Measurements from ENCODE around the gene METTL26.
"Not testable (repeated sequence)": the region's sequence is repeated elsewhere in the genome, so short reads cannot be mapped to it uniquely, and the experiment has no call there.

METTL26 gene

DNA sequence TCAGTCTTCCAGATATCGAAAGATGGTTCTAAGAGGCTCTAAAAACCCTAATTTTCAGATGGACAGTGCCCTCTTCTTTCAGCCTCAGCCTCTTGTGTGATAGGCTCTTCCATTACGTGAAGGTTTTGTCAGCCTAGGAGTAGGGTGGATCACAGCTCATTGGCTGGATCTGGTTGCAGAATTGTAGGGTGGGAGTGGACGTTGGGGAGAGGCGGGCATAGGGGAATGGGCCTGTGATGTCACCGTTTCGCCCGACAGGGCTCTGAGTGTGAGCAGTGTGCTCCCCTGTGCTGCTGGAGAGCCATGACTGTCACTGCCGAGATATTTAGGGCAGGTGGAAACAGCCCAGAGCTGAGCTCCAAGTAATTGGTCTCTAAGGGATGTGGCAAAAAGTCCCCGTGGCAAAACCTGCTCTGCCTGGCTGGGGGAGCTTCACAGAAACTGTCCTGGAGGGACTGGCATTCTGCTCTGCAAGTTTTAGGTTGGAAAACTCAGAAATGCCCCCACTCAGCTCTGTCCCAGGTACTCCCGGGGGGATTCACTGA is 11.5 kb downstream of the METTL26 start:
- DNase-seq = no peak

DNA sequence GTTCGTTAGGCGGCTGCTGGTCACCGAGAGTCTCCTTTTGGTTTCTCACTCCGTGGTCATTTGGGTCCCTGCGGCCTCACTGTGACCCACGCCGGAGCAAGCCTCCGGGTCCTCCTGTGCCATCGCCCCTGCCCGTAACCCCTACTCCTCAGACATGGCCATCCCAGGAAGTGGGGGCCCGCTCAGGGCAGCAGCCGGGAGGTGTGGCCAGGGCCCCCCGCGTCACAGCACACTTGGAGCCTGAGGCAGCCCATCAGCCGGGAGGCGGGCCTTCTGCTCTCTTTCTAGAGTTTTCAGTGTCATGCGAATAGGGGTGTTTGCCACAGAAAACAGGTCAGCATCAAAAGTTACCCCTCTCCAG is 13.2 kb downstream of the METTL26 start:
- no peak for DNase-seq

DNA sequence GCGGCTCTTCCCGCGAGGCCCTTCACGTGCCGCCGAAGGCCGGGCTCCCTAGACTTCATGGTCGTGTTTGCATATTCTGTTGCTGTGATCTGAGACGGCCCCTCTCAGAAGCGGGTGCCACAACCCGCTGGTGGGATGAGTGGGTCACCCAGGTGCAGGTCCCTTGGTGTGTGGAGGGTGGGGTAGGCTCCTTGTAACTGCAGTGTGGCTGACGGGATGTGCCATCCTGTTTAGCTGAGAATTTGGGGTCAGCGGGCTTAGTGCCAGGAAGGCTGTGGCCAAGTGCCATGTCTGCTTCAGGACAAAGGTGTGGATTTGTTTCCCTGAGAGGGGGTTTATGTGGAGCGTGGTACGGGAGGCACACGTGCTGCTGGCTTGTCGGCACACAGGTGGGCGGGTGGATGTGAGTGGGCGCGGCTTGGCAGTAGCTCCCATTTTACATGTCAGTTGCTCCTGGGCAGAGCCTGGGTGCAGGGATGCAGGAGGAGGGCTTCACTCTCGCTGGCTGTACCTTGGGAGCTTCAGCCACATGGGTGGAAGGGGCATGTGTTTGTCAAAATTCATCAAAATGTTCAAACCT is 14.5 kb downstream of the METTL26 start:
- no peak for DNase-seq

- DNase-seq = no peak
Observed at GRCh38 chr16:620700-621525, 15.2 kb downstream of the METTL26 start.

GRCh38 chr16:619476-620100 is 16.5 kb downstream of the METTL26 start:
- no peak for DNase-seq

GRCh38 chr16:617855-618254 is 18.2 kb downstream of the METTL26 start:
- DNase-seq = no peak

DNA sequence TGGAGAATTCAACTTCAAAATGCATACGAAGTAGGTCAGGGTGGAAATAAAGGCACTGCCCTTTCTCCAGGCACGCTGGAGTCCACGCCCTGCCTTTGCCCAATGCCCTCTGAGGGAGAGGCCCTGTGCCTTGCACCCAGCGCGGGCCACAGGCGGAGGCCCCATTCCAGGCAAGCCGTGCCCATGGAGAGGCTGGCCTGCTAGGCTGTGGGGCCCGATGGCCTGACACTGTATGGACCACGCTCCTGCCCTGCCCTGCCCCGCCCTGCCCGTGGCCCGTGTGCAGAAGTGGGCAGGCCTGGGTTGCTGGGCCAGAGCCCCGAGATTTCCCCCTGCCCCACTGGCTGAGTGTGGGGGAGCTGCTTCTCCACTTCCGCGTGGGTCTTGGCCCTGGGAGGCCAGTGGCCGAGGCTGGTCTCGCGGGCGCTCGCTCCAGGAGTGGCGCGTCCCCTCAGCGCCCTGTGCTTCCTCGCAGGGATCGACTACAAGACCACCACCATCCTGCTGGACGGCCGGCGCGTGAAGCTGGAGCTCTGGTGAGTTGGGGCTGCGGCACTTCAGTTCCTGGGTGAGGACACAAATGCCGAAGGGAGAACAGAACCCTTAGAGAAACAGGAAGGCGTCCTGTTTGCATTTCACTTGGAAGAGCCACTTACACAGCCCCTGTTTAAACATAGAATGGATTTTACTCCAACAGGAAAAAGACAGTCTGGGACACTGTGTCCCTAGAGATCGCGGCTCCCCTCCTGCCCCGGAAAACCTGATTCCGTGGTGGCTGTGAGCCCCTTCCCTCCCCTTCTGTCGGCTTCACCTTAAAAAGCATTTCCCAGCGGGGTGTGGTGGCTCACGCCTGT is 19.1 kb downstream of the METTL26 start:
- DNase-seq = no peak

GRCh38 chr16:615122-615521 is 21.0 kb downstream of the METTL26 start:
- no peak for DNase-seq

DNA sequence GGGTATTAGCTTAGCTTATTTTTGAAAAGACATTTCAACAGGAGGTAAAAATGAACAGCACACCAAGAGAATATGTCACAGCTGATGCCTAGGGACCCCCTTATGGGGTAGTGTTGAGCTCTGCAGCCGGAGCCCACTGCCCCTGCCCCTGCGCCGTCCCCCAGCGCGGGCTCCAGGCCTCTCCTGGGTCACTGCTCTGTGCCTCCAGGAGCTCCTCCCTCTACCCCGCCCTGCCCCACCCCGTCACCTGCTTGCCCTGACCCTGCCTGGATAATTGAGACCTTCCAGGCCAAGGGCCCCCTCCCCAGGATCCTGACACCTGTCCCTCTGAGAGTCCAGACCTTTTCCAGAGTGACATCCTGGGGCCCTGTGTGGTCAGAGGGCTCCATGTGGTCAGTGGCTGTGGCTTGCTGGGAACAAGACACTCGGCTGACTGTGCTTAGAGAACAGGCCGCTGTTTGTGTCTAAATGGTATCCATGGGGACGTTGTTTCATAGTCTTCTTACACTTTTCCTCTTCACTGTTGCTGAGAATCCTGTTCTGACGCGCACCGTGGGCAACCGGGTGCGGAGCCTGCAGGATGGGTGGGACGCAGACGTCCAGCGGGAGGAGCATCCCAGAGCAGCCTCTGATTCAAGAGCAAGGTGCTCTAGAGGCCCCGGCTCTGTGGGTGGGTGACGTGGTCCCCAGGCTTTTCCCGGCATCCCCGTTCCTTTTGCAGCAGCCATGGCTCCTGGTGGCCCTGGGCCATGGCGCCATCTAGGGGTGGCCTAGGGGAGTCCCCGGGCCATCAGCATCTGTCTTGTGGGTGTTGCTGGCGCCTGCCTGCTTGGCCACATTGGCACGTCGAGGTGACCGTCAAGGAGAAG is 25.4 kb downstream of the METTL26 start:
- DNase-seq = no peak

GRCh38 chr16:609984-610383 is 26.1 kb downstream of the METTL26 start:
- DNase-seq = no peak

DNA sequence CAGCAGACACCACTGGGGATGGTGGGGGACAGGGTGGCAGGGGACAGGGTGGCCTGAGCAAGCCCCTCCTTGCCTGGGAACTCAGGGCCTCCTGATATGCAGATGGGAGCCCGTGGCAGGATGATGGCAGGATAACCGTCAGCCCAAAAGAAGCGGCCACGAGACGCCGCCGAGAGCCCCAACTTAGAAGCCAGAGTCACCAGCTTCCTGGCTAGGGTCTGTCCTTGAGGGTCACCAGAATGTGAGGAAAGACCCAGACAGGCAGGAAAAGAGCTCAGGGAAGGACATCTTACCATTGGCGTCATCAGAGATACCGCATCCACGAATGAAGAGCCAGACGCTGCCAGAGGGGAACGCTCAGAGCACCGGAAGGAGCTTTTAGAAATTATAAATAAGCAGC is 26.8 kb downstream of the METTL26 start:
- no peak for DNase-seq

DNA sequence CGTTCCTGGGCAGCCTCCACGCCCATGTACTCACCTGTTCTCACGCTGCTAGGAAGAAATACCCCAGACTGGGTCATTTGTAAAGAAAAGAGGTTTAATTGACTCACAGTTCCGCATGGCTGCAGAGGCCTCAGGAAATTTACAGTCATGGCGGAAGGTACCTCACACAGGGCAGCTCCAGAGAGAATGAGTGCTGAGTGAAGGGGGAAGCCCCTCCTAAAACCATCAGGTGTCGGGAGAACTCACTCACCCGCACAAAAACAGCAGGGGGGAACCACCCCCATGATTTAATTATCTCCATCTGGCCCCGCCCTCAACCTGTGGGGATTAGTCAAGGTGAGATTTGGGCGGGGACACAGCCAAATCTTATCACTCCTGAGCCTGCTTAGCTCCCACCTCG is 28.1 kb downstream of the METTL26 start:
- DNase-seq = no peak

GRCh38 chr16:606656-607307 is 29.3 kb downstream of the METTL26 start:
- no peak for DNase-seq

DNA sequence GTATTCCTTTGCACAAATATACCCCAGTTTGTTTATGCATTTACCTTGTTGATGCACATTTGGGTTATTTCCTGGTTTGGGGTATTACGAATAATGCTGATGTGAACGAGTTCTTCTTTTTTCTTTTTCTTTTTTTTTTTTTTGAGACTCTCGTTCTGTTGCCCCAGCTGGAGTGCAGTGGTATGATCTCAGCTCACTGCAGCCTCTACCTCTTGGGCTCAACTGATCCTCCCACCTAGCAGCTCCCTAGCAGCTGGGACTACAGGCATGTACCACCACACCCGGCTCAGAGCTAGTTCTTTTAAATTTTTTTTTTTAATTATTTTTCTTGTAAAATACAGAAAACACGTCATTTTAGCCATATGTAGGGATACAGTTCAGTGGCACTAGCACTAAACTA is 32.2 kb downstream of the METTL26 start:
- no peak for DNase-seq

DNA sequence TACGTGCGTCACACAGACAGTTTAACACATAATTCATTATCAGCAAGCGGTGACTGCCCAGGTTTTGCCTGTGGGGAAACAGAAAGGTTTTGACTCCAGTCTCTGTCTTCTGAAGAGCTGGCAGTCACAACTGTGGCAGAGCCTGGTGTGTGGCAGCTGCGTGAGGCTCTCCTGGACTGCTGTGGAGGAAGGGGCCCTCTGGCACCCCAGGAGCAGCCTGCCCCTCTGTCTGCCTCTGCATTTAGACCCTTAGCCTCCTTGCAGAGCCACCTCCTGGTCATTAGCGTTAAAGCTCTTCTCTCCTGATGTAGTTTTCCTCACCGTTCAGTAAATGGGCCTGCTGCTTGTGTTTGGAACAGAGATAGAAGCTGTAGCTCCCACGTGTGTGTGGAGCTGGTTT is 35.3 kb downstream of the METTL26 start:
- DNase-seq = no peak

- DNase-seq = no peak
Observed at GRCh38 chr16:598823-599739, 37.0 kb downstream of the METTL26 start.

DNA sequence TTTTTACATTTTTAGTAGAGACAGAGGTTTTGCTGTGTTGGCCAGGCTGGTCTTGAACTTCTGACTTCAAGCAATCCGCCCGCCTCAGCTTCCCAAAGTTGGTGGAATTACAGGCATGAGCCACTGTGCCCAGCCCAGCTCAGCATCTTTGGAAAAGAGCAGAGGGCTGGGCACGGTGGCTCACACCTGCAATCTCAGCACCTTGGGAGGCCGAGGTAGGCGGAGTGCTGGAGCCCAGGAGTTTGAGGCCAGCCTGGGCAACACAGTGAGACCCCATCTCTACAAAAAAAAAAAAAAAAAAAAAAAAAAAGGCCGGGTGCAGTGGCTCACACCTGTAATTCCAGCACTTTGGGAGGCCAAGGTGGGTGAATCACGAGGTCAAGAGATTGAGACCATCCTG is 38.5 kb downstream of the METTL26 start:
- DNase-seq = not testable (repeated sequence)

DNA sequence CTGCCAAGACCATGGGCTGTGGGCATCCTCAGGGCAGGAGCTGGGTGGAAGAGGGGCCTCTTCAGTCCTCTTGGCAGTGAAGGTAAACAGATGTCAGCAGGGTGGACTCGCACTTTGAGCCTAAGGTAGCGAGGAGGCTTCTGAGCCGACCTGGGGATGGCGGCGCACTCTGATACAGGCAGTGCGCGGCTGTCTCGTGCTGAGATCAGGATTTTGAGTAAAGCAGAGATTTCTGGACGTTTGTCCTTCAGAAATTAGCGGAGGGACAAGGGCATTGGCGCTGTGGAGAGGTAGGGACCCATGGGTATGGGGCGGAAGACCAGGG is 39.4 kb downstream of the METTL26 start:
- DNase-seq = no peak

GRCh38 chr16:595942-596735 is 40.0 kb downstream of the METTL26 start:
- no peak for DNase-seq

- no peak for DNase-seq
Observed at GRCh38 chr16:595094-595528, 41.0 kb downstream of the METTL26 start.
